Activated CD4-positive, alpha-beta T cell treated with anti-CD3 and anti-CD28 coated beads for 4 hours (primary cell): ENCODE results near the gene CBX6.
"Not testable (repeated sequence)": the region's sequence is repeated elsewhere in the genome, so short reads cannot be mapped to it uniquely, and the experiment has no call there.

Source experiments
- DNase-seq, 2 donors: peaks; one replicate each; pipeline ENCODE4 v3.0.0-alpha.2; 2020

Gene CBX6

DNA sequence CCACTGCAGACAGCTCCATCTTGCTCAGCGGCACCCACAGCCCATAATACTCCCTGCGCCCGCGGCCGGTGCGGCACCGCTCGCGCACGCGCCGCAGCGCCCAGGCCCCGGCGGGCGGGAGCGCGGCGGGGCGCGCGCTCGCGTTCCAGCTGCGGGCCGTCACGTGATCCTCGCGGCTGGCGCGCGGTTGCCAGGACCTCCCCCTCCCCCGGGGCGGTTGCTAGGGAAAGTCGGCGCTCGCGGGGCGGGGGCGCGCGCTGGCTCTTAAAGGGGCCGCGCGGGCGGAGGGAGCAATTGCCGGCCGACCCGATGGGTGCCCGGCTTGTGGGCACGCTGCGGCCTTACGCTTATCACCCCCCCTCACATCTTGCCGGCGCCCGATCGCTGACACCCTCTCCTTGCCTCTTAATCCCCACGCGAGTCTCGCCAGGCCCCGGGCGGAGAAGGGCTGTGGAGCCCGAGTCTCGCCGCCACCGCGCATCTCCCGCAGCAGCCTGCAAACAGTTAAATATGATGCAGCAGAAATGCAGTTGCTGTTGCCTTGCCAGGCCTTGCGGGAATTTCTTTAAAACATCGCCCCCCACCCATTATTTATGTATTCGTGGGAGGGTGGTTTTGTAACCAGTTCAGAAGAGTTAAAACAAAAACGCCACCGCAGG is at the start of gene CBX6:
Gene CBX6 (minus strand): TSS at position 45 of the 659 bp plus-strand sequence. CDS start 26 bp downstream, at position 19.
- DNase-seq, result peak; percentile 95

DNA sequence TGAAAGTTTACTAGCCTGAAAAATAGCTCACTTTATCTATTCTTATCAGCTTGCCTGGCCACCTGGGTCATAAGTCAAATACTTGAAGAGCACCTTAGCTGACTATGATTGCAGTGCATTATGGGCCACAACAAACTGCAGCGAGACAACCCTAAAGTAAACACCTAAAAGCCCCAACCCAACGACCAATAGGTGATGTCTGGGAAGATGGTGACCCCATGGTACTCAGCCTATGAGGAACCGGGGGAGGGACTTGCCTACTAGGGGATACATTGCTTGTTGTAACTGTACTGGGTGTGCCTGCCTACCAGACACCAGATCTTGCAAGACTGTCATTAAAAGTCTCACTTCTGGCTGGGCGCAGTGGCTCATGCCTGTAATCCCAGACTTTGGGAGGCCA is 49.8 kb upstream of the CBX6 start:
- no peak for DNase-seq

DNA sequence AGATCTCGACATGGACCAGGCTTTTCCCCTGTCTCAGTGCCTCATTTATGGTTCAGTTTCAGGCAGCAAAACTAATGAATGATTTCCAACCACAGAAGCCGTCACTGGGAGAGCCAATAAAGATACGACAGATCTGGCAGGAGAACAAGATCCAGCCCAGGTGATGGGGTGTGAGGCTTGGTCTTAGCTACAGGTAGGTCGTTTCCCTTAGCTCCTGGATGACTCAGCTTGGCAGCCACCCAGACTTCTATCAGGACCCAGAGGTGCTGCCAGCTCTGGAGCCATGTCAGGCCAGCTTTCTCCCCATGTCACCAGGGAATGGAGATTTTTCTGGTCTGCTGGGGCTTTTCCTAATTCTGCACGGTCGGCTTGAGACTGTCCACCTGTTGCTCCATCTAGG is 49.1 kb upstream of the CBX6 start:
- no peak for DNase-seq

DNA sequence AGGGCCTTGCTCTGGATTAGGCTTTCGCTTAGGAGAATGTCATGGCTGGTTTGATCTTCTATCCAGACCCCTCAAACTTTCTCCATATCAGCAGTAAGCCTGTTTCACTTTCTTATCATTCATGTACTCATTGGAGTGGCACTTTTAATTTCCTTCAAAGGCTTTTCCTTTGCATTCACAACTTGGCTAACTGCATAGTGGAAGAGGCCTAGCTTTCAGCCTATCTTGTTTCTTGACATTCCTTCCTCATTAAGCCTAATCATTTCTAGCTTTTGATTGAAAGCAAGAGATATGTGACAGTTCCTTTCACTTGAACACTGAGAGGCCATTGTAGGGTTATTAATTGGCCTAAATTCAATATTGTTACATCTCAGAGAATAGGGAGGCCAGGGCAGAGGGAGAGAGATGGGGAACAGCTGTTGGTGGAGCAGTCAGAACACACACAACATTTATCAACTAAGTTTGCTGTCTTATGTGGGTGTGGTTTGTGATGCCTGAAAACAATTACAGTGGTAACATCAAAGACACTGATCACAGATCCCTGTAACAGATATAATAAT is 47.7 kb upstream of the CBX6 start:
- DNase-seq, result no peak

DNA sequence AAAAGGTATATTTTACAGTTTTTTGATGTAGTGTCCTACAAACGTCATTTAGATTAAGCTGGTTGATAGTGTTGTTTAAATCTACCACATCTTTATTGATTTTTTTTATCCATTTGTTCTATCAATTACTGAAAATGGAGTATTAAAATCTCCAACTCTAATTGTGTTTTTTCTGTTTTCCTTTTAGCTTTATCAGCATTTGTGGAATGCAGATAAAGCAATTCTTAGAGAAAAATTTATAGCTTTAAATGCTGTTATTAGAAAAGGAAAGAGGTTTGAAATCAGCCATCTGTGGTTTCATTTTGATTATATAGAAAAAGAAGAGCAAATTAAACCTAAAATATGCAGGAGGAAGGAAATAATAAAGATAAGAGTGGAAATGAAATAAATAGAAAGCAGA is 39.4 kb upstream of the CBX6 start:
- no peak for DNase-seq

DNA sequence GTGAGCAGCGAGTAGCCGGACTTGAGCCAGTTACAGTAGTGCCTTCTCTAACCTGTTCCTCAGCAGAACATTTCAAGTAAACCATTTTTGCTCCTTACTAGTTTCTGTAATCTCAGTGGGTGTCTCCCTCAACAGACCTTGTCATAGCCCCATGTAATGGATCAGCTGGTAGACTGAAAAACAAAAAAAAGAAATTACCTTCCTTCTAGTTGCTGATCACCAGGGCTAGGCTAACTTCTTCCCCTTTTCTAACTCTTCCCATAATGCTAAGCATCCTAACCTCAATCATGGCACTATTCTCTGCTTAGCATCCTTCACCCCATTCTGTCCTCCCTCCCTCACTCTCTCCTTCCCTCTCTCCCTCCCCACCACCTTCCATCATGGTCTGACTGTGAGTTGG is 35.8 kb upstream of the CBX6 start:
- DNase-seq, result no peak

DNA sequence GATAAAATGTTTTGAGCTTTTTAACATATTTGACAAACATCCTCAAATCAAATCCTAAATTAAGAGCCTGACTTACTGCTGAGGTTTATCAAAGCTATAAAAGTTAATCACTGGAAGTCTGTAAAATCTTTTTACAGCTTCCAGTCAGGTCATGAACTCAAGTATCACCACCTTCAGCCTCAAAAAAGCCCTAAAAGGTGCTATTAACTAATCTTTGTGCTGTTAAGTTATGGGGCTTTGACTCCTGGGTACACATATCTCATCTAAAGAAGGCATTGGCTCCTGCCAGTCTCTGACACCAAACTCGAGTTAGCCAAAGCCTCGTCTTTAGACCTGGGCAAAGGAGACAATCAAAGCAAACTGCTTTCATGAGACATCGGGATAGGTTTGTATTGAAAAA is 34.0 kb upstream of the CBX6 start:
- no peak for DNase-seq

DNA sequence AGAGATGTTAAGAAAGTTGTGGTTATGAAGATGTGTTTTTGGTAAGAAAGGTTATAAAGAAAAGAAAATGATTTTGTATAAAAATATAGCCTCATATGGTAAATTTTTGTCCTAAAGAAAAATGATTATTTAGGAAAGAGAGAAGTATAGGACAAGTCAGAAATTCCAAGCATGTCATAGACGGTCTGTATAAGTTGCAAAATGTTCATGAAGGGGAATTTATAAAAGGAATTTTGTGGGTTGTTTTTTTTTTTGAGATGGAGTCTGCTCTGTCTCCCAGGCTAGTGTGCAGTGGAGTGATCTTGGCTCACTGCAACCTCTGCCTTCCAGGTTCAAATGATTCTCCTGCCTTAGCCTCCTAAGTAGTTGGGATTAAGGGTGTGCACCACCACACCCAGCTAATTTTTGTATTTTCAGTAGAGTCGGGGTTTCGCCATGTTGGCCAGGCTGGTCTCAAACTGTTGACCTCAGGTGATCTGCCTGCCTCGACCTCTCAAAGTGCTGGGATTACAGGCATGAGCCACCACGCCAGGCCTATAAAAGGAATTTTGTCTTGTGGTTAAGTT is 32.1 kb upstream of the CBX6 start:
- DNase-seq, result not testable (repeated sequence)

DNA sequence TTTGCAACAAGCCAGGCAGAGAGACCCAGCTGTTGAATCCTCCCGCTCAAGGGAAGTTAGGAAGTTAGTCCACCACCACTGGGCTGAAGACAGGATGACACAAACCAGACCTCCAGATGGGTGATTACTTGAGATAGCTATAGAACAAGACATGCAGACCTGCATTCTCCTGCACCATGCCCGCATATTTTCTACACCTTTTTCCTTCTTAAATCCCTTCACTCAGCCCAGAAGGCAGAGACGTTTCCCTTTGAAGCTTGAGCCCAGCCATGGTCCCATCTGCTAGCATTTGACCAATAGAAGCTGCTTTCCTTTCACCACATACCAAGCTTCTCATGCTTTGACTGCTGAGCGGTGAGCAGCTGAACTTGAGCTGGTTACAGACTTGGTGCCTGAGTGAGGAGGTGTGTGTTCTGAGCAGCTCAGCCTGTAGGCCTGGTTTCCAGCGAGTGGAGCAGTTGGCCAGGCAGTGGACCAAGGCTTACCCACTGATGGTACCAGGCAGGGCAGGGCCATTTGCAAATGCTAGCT is 29.2 kb upstream of the CBX6 start:
- DNase-seq, result no peak

DNA sequence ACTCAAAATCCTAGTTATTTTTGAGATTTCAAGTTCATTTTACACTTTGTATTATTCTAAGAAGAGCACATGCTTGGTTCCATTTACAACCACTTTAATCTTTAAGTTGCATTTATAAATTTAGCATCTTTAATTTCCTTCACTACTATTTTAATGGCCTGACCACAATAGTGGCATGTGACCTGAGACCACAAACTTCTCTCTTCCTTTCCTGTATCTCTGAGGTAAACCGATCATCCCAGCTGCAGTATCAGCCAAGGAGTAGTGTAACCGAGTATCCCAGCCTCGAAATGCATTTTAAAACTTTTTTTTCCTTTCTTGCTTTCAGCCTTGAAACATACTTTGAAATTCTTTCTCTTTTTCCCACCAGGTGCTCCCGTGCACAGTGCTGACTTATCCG is 28.7 kb upstream of the CBX6 start:
- no peak for DNase-seq

DNA sequence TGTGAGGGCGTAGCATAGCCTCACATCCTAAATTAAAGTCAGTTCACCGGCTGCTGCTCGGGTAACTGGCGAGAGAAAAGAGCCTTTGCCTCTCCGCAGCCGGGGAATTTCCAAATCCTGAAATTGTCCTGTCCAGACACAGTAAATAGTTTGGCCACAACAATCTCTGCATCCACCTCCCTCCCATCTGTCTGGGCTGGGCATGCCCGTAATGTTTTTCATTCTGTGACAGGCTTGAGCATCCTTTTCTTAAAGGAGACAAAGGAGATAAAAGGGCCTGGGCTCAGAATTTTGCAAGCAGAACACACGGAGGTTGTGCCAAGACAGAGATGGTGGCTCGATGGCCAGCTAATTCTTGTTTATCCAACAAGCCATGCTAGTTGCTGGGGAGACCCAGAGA is 19.2 kb upstream of the CBX6 start:
- no peak for DNase-seq

DNA sequence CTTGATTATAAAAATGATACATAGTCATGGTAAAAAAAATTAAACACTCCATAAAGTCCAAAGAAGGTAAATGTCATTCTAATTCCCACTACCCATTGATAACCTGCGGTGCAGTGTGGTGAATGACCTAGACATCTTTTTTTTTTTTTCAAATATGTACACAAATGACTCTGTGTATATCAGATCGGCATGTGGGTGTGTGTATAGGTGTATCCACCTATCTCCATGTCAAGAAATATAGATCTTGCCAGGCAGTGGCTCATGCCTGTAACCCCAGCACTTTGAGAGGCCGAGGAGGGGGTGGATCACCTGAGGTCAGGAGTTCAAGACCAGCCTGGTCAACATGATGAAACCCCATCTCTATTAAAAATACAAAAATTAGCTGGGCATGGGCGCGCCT is 18.4 kb upstream of the CBX6 start:
- no peak for DNase-seq

DNA sequence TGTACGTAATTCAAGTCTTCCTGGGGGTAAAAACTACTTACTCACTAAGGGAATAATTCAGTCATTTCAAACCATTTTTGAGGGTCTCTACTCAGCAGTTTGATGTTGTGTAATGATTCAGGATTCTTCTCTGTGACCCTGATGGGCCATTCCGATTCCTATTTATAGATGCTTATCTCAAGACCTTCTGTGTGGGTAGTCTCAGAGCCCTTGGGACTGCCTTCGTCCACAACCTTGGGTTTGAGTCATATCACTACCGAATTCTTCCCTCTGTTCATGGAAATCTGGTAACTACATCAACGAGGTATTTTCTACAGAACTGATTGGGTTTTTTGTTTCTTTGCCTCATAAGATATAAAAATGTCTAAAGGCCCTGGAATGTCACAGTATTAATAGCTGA is 14.3 kb upstream of the CBX6 start:
- no peak for DNase-seq

DNA sequence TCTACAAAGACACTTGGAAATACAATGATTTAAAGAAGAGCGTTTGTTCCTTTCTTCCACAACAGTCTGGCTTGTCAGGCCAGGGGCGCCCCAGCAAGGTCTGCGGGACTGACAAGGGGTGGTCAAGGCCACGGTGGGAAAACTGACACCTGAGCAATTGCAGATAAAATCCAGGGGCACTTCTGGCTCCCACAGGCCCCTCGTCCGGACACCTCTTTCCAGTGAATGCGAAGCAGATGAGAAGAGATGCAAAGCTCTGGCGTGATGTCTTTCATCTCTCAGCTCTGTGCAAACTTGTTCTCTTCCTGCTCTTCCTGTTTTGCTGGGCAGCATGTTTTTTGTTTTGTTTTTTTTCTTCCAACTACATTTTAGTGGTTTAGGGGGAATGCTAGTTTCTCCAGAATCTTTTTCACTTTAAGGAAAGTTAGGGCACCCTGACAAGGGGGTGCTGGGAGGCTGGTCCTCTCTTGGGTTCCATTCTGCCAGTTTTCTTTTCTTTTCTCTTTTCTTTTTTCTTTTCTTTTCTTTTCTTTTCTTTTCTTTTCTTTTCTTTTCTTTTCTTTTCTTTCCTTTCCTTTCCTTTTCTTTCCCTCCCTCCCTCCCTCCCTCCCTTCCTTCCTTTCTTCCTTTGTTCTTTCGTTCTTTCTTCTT is 11.1 kb upstream of the CBX6 start:
- no peak for DNase-seq

DNA sequence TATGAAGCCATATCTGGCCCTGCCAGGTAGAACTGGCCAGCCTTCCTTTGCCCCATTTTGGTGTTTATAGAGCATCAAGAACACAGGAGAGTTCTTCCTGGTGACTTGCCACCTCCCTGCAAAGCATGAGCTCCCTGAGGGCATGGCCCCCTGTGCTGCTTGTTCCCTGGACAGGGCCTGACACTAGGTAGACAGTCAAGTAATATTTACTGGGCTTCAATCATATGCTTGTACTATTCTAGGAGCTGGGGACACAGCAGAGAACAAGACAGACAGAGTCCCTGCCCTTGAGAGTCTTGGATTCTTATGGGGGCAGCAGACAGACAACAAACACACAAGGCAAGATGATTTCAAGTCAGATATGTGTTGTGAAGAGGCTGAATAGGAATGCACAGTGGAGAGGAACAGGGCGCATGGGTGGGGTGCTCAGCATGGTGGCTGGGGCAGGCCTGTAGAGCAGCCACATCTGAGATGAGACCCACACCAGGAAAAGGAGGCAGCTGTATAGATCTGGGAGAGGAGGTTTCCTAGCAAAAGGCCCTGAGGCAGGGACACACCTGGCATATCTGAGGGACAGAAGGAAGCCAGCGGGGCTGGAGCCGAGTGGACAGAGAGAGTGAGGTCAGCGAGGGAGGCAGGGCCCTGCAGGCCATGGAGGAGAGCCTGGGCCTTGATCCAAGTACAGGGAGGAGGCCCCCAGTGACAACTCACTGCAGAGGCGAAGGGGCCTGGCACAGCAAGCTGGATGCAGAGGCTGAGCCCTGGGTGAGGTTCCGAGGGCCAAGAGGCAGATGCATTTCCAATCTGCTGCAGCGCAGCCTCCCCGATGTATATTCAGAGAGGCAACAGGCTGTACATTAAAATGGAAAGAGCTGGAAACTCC is 10.2 kb upstream of the CBX6 start:
- no peak for DNase-seq

DNA sequence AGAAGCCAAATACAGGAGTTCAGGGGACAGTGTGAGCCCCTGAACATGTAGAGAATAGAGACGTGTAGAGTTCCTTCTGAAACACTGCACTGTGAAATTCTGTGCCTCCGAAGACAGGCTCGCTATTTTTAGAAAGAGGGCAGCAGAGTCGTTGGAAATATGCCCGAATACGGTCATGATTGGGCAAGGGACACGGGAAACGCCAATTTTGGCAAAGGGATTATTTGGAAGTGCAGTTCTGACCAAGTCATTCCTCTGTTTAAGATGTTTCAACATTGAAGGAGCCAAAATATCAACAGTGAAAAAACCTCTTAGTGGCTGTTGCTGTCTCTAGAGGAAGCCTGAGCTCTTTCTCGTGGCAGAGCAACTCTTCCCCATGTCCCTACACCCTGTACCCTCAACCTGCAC is 9.5 kb upstream of the CBX6 start:
- no peak for DNase-seq

DNA sequence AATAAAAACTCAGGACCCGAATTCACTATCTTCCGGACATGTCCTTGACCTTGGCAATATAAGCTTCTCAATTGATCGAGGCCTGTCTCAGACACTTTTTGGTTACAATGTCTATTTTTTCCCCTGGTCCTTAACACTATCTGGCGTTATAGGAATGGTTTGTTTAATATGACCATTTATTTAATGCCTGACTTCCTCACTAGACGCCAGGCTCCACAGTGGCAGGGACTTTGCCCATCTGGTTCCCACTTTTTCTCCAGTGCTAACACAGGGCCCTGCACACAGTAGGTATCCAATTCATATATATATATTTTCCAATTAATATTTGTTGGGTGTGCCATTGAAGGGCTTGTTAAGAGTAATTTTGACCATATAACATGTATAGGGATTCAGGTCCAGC is 7.9 kb upstream of the CBX6 start:
- DNase-seq, result no peak

DNA sequence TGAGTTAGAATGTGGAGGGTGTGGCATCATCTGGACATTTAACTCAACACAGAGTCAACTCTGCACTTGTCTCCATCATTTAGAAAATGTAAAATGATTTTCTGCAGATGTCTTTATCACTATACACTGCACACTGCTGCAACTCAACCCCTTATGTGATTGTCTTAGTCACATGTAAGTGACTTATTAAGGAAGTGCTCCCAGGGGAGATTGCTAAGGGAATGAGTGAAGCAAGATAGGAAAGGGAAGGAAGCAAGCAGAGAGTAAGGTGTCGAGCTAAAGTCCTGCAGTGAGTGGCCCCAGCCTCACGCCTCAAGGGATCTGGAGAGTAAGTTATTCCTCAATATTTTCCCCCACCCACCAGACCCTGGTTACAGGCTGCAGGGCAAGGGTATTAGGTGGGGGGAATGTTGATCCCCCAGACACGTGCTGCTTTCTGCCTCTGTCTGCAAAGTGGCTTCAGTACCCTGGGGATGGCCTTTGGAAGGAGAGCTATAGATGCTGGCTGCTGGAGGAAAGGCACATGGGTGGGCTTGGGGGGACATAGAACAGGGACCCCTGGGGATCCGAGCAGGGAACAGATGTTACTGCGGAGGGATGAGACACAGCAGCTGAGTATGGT is 7.2 kb upstream of the CBX6 start:
- no peak for DNase-seq

DNA sequence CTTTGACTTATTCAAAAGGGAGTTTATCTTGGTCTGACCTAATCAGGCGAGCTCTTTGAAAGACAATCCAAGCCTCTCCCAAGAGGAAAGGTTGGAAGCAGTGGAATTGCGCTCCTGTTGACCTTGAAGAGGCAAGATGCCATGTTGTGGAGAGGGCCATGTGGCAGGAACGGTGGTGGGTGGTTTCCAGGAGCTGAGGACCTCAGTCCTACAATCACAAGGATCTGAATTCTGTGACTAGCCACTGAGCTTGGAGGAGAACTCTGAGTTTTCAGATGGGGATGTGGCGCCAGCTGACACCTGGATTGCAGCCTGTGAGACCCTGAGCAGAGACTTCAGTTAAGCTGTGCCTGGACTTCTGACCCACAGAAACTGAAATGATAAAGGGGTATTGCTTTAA is 6.0 kb upstream of the CBX6 start:
- DNase-seq, result no peak

DNA sequence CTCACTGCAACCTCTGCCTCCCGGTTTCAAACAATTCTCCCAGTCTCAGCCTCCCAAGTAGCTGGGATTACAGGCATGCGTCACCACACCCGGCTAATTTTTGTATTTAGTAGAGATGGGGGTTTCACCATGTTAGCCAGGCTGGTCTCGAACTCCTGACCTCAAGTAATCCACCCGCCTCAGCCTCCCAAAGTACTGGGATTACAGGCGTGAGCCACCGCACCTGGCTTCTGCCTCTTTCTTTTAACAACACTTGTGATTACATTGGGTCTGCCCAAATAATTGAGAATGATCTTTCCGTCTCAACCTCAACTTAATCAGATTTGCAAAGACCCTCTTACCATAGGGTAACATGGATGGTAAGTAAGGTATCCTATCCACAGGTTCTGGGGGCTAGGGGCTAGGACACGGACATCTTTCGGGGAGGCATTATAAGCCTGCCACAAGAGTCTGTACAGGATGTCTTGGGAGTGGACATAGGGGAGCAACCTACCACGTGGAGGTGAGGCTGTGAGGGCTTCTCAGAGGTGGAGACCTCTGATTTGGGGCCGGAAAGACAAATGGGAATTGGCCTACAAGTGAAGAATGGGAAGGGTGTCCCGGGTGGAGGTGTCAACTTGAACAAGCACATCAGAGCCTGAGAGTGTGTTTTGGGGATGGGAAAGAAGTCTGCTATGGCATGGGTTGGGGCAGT is 2.7 kb upstream of the CBX6 start:
- DNase-seq, result no peak

DNA sequence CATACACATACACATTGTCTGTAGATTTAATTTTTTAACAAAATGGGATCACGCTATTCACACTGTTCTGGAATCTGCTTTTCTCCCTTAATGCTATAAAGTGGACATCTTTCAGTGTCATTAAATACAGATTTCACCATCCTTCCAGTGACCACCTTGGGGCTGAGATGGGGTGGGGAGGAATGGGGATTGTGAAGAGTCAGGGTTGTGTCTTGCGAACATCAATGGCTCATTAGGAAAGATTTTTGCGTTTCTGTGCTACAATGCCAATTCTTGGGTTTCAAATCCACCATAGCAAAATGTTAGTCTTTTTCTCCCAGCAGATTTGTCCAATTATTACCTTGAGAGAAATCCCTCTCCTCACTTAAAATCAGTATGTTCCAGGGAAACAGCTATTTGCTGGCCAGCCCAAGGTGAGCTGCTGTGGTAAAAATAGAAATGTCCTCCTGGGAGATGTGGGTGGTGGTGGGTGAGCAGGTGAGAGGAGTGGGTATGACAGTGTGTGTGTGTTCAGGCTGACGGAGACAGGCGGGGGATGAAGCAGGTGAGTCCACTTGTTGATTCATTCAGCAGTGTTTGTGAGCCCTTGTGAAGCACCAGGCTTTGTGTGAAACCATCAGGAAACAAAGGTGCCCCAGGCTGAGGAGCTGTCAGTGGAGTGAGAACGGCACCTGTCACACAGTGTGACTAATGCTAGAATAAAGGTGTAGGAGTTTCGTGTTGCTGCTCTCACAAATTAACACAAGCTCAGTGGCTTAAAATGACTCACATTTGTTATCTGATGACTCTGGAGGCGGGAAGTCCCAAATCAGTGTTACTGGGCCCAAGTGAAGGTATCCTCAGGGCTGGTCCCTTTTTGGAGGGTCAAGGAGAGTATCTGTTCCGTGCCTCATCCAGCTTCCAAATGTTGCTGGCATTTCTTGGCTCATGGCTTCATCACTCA is 1.7 kb upstream of the CBX6 start:
- DNase-seq, result peak; percentile 75 to 81
